Suprapubic skin (tissue), 4 donors: Measurements from ENCODE around the gene ZNF45. TPM values are rescaled to one million over a fixed set of nuclear protein-coding genes. Genes with fewer than 3 reads are reported as not detected.

ENCODE experiments used
- DNase-seq, 2 donors: peaks; one replicate each; pipeline ENCODE4 v3.0.0-alpha.2; 2019; ENCODE audit warnings: low spot score in 2 of 2
- H3K27ac ChIP-seq: fragments of 200-600 bp; sonication (generic); one replicate; pipeline ENCODE4 v1.5.1; 2019
- H3K27me3 ChIP-seq: fragments of 200-600 bp; sonication (generic); one replicate; pipeline ENCODE4 v1.5.1; 2019
- H3K36me3 ChIP-seq: fragments of 200-600 bp; sonication (generic); one replicate; pipeline ENCODE4 v1.5.1; 2019
- H3K4me1 ChIP-seq: fragments of 200-600 bp; sonication (generic); one replicate; pipeline ENCODE4 v1.5.1; 2019
- H3K4me3 ChIP-seq: fragments of 200-600 bp; sonication (generic); one replicate; pipeline ENCODE4 v1.5.1; 2019; ENCODE audit warnings: mild to moderate bottlenecking
- H3K9me3 ChIP-seq: fragments of 200-600 bp; sonication (generic); one replicate; pipeline ENCODE4 v1.5.1; 2019
- EP300 ChIP-seq: sonication (generic); formaldehyde crosslinking; IDR thresholded peaks from one replicate; pipeline ENCODE4 v1.6.1; 2017; ENCODE audit warnings: antibody characterized with exemption
- POLR2A ChIP-seq, 2 donors: fragments of 450-650 bp; IDR thresholded peaks; one replicate each; pipeline ENCODE4 v1.6.1; 2017; ENCODE audit warnings: antibody characterized with exemption in 2 of 2, mild to moderate bottlenecking in 2 of 2, moderate library complexity in 2 of 2
- POLR2AphosphoS5 ChIP-seq, 3 donors: sonication (generic); formaldehyde crosslinking; IDR thresholded peaks; one replicate each; pipeline ENCODE4 v1.6.1; 2017; ENCODE audit warnings: antibody characterized with exemption in 3 of 3
- WGBS: methylation state at CpG from one replicate; pipeline ENCODE4 v1.1.5; 2018; 5-methylcytosine and 5-hydroxymethylcytosine counted together
- total RNA-seq, 4 donors: library from RNA; depleted of rRNA; stranded (reverse); fragments of >200 nt; gene quantifications; one replicate each; pipeline ENCODE4 v1.1.0, GENCODE V29; 2016
- TF ChIP-seq, protein P1 (sequence below), 2 donors: fragments of 200-600 bp in 1 of 2; fragments of 450-650 bp in 1 of 2; sonication (generic) in 1 of 2; IDR thresholded peaks; one replicate each; pipeline ENCODE4 v1.5.1; 2016 to 2019; ENCODE audit warnings: antibody characterized with exemption in 2 of 2, mild to moderate bottlenecking in 1 of 2, moderate library complexity in 1 of 2

ZNF45 gene
- 10 to 100 TPM in 2 of 4 donors, 1 to 10 TPM in 2; 5.8 to 10.8 (median 9.9) TPM for total RNA-seq

DNA sequence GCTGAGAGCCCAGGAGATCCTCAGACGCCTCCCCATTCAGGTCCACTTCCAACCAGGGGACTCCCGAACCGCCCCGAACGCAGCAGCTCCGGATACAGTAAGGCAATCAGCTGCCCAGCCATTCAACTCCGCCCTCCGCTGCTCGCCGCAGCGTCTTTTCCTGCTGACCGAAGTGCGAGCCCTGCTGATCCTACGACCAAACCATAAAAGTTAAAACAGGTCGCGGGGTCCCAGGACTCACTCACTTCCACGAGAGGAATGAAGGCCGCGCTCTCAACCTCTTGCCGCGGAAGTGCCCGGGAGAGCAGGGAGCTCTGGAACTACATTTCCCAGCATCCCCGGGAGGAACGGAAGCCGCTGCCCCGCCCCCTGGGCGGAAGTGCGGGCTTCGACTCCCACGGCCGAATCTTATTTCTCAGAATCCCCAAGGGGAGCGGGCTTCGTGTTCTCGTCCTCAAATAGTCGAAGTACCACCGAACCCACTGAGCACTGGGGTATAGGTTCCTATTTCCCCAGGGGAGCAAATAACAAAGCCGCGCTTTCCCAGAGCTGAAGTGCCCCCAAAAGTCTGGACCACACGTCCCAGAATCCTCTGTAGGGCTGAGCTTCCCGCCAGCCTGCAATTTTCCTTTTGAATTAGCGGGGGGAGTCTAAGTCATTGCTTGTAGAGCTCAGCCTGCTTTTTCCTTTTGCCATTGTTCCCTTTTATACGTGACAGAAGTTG lies at the start of gene ZNF45:
ZNF45 (minus strand) TSS at position 298 of the 724 bp plus-strand sequence. CDS start 13,097 bp downstream, outside the sequence.
- Histone ChIP-seq H3K4me3 (peak within 1 kb of the TSS; percentile 74), H3K36me3 (peaks cover 27% of the 10 kb centered on the region)

GRCh38 chr19:43984687-43985000 lies 49.6 kb upstream of the ZNF45 start:
- no peaks in the 10 kb centered on the region for H3K27me3 ChIP-seq
- WGBS = 2% methylated on average over 14 of the region's 14 CpGs
- H3K4me1 ChIP-seq = peaks cover 9% of the 10 kb centered on the region
- peak overlapping the region; percentile 58 for H3K27ac ChIP-seq
- peak overlapping the region; percentile 77 for H3K4me3 ChIP-seq
- TF ChIP-seq, protein P1, sequence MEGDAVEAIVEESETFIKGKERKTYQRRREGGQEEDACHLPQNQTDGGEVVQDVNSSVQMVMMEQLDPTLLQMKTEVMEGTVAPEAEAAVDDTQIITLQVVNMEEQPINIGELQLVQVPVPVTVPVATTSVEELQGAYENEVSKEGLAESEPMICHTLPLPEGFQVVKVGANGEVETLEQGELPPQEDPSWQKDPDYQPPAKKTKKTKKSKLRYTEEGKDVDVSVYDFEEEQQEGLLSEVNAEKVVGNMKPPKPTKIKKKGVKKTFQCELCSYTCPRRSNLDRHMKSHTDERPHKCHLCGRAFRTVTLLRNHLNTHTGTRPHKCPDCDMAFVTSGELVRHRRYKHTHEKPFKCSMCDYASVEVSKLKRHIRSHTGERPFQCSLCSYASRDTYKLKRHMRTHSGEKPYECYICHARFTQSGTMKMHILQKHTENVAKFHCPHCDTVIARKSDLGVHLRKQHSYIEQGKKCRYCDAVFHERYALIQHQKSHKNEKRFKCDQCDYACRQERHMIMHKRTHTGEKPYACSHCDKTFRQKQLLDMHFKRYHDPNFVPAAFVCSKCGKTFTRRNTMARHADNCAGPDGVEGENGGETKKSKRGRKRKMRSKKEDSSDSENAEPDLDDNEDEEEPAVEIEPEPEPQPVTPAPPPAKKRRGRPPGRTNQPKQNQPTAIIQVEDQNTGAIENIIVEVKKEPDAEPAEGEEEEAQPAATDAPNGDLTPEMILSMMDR (IDR thresholded peaks at IDR 0.05) = no peak
- no peak for TF ChIP-seq POLR2A (IDR thresholded peaks at IDR 0.05)
- no peak for TF ChIP-seq EP300
- TF ChIP-seq POLR2AphosphoS5 (IDR thresholded peaks at IDR 0.05) = no peak
- no peak for DNase-seq
- H3K9me3 ChIP-seq = peaks cover 8% of the 10 kb centered on the region
- H3K36me3 ChIP-seq = peaks cover 11% of the 10 kb centered on the region

More for the DNA sequence above, at the start of gene ZNF45:
- Histone ChIP-seq H3K27me3 (no peaks in the 10 kb centered on the region), H3K27ac (peak within 1 kb of the TSS; percentile 85), H3K9me3 (no peaks in the 10 kb centered on the region), H3K4me1 (peaks cover 24% of the 10 kb centered on the region)
- peak; percentile 89 to 92 for DNase-seq
- TF ChIP-seq POLR2A (IDR thresholded peaks at IDR 0.05) (no peak), POLR2AphosphoS5 (IDR thresholded peaks at IDR 0.05) (no peak), EP300 (no peak)
- TF ChIP-seq, protein P1 (IDR thresholded peaks at IDR 0.05) = no peak
- WGBS = 2% methylated on average over 26 of the region's 42 CpGs

DNA sequence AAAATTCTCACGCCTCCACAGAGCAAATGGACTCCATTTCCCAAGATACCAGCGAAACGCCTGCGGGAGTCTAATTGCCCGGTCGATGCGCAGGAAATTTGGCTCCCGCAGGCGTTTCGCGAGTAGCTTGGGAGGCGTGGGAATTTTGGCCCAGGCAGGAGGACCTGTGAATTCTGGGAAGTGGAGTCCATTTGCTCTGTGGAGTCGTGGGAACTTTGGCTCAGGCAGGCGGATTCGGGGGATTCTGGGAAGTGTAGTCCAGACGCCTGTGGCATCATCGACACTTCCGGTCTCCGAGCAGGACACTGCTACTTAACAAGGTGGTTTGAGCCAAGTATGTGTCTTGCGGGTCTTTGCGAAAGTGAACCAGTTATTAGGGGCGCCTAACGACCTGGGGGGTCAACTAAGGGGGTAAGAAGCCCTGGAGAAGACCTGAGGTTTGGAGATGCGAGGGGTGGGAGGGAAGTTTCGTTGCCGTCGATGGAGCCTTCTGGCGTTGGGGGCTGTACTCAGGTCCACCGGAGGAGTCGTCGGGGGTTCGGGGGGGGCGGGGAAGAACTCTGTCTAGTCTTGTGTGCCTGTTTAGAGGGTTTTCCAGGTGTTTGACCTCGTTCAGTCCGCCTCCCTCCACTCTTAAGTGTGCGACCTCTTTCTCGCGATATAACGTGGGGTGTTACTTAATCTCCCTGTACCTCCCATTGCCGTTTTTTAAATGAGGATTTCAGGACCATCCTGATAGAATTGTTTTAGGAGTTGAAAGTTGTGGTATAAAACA lies 49.0 kb upstream of the ZNF45 start, which contains the start of gene ZNF155:
ZNF155 (plus strand) TSS at position 277 of the 775 bp plus-strand sequence. CDS start 4,356 bp downstream, outside the sequence.
- 1% methylated on average over 19 of the region's 40 CpGs for WGBS
- Histone ChIP-seq H3K4me1 (peaks cover 9% of the 10 kb centered on the region), H3K27ac (peak within 1 kb of the TSS; percentile 58), H3K36me3 (peaks cover 6% of the 10 kb centered on the region), H3K4me3 (peak within 1 kb of the TSS; percentile 77), H3K9me3 (peaks cover 13% of the 10 kb centered on the region), H3K27me3 (no peaks in the 10 kb centered on the region)
- TF ChIP-seq EP300 = no peak
- no peak for TF ChIP-seq POLR2A (IDR thresholded peaks at IDR 0.05)
- TF ChIP-seq, protein P1 (IDR thresholded peaks at IDR 0.05) = no peak
- TF ChIP-seq POLR2AphosphoS5 (IDR thresholded peaks at IDR 0.05) = peak in 1 of 3 donors; percentile 11
- peak; percentile 94 to 95 for DNase-seq

DNA sequence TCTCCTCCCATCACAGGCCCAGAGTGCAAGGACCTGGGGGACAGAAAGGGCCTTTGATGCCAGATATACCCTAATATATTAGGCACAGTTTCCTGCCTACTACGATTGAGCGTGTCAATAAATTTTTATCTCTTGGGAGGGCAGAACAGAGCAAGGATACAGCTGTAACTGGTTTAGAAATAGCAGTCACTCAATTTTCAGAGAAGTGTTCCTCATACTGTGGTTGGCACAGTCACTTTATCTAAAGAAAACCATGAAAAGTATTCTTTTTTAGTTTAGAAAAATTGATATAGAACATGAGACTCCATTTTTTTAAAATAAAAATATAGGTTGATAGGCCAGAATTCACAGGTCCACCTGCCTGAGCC lies 48.4 kb upstream of the ZNF45 start:
- peaks cover 9% of the 10 kb centered on the region for H3K4me1 ChIP-seq
- peaks cover 3% of the 10 kb centered on the region for H3K36me3 ChIP-seq
- WGBS = 76% methylated on average over 2 of the region's 2 CpGs
- no peak for TF ChIP-seq POLR2A (IDR thresholded peaks at IDR 0.05)
- TF ChIP-seq, protein P1 (IDR thresholded peaks at IDR 0.05) = no peak
- TF ChIP-seq POLR2AphosphoS5 (IDR thresholded peaks at IDR 0.05) = no peak
- TF ChIP-seq EP300 = no peak
- H3K27me3 ChIP-seq = no peaks in the 10 kb centered on the region
- peak overlapping the region; percentile 77 for H3K4me3 ChIP-seq
- no peak overlapping the region for H3K27ac ChIP-seq
- H3K9me3 ChIP-seq = peaks cover 13% of the 10 kb centered on the region
- no peak for DNase-seq

GRCh38 chr19:43976732-43977131 lies 41.6 kb upstream of the ZNF45 start:
- H3K27ac ChIP-seq = no peak overlapping the region
- no peak overlapping the region for H3K4me3 ChIP-seq
- H3K4me1 ChIP-seq = no peaks in the 10 kb centered on the region
- TF ChIP-seq, protein P1 (IDR thresholded peaks at IDR 0.05) = no peak
- TF ChIP-seq EP300 = no peak
- TF ChIP-seq POLR2A (IDR thresholded peaks at IDR 0.05) = no peak
- no peak for TF ChIP-seq POLR2AphosphoS5 (IDR thresholded peaks at IDR 0.05)
- WGBS = 93% methylated on average over 1 of the region's 1 CpG
- no peaks in the 10 kb centered on the region for H3K27me3 ChIP-seq
- DNase-seq = no peak
- no peaks in the 10 kb centered on the region for H3K36me3 ChIP-seq
- H3K9me3 ChIP-seq = peaks cover 49% of the 10 kb centered on the region
